ENCODE measurements around the gene ARSD.

- TF ChIP-seq, protein P1, sequence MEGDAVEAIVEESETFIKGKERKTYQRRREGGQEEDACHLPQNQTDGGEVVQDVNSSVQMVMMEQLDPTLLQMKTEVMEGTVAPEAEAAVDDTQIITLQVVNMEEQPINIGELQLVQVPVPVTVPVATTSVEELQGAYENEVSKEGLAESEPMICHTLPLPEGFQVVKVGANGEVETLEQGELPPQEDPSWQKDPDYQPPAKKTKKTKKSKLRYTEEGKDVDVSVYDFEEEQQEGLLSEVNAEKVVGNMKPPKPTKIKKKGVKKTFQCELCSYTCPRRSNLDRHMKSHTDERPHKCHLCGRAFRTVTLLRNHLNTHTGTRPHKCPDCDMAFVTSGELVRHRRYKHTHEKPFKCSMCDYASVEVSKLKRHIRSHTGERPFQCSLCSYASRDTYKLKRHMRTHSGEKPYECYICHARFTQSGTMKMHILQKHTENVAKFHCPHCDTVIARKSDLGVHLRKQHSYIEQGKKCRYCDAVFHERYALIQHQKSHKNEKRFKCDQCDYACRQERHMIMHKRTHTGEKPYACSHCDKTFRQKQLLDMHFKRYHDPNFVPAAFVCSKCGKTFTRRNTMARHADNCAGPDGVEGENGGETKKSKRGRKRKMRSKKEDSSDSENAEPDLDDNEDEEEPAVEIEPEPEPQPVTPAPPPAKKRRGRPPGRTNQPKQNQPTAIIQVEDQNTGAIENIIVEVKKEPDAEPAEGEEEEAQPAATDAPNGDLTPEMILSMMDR (IDR thresholded peaks at IDR 0.05) = no peak
- TF ChIP-seq POLR2A (IDR thresholded peaks at IDR 0.05) = peak; percentile 83 to 87
Observed at GRCh38 chrX:2928583-2929434, at the start of gene ARSD.
